K562 (cell line): ENCODE measurements around the gene NRN1. TPM values are rescaled to one million over a fixed set of nuclear protein-coding genes. Genes with fewer than 3 reads are reported as not detected.

ENCODE experiments used
- ADNP ChIP-seq: fragments of 200-800 bp; sonication (Bioruptor generic); IDR thresholded peaks from 2 replicates; pipeline ENCODE4 v1.6.1; 2016; ENCODE audit warnings: missing genetic modification characterization, missing compliant biosample characterization
- ATF1 ChIP-seq, 2 experiments: fragments of 450-650 bp in 1 of 2; IDR thresholded peaks; 2 replicates each; pipeline ENCODE4 v1.6.1; 2016; ENCODE audit warnings: missing compliant biosample characterization in 1 of 2, missing genetic modification characterization in 1 of 2
- CBX2 ChIP-seq: fragments of 200-600 bp; sonication (generic); IDR thresholded peaks from one replicate; pipeline ENCODE4 v1.6.1; 2012; ENCODE audit warnings: mild to moderate bottlenecking, low read length, inconsistent platforms; ENCODE audit not compliant: insufficient read depth, poor library complexity, severe bottlenecking
- CTCFL ChIP-seq: IDR thresholded peaks from 2 replicates; pipeline ENCODE4 v1.6.1; 2011; ENCODE audit warnings: borderline replicate concordance, low read depth, mild to moderate bottlenecking, moderate library complexity, low read length; ENCODE audit not compliant: insufficient read depth, poor library complexity, severe bottlenecking
- GABPA ChIP-seq: fragments of 200-800 bp; sonication (Bioruptor generic); conservative IDR thresholded peaks from 2 replicates; pipeline ENCODE4 v1.6.1; 2016; ENCODE audit warnings: low read depth, missing genetic modification characterization, missing compliant biosample characterization
- GMEB1 ChIP-seq: fragments of 250-450 bp; sonication (Bioruptor Pico); IDR thresholded peaks from 2 replicates; pipeline ENCODE4 v1.4.0; 2020; ENCODE audit warnings: mild to moderate bottlenecking
- JUND ChIP-seq, 2 experiments: IDR thresholded peaks; 2 replicates in 1 of 2; 3 replicates in 1 of 2; pipeline ENCODE4 v1.6.1; 2011; ENCODE audit warnings: borderline replicate concordance in 2 of 2, low read depth in 2 of 2, low read length in 2 of 2, improper control_type of control experiment in 1 of 2, missing biosample characterization in 1 of 2, missing genetic modification characterization in 1 of 2, missing genetic modification reagents in 1 of 2
- KLF10 ChIP-seq: fragments of 250-450 bp; sonication (Bioruptor Pico); IDR thresholded peaks from 2 replicates; pipeline ENCODE4 v1.6.1; 2021; ENCODE audit warnings: matching md5 sums
- KLF13 ChIP-seq: fragments of 450-650 bp; IDR thresholded peaks from 2 replicates; pipeline ENCODE4 v1.6.1; 2016; ENCODE audit warnings: missing genetic modification characterization, low read depth, mild to moderate bottlenecking, missing compliant biosample characterization, moderate library complexity, borderline replicate concordance
- MCM7 ChIP-seq, 2 experiments: fragments of 450-650 bp; IDR thresholded peaks; 2 replicates each; pipeline ENCODE4 v1.6.1; 2016 to 2018
- NCOA4 ChIP-seq: fragments of 450-650 bp; IDR thresholded peaks from 2 replicates; pipeline ENCODE4 v1.6.1; 2018; ENCODE audit warnings: mild to moderate bottlenecking; ENCODE audit not compliant: partially characterized antibody
- PCBP1 ChIP-seq: fragments of 200-400 bp; formaldehyde crosslinking; IDR thresholded peaks from 2 replicates; pipeline ENCODE4 v1.6.1; 2018; ENCODE audit warnings: mild to moderate bottlenecking, low read depth, low read length; ENCODE audit not compliant: poor library complexity, severe bottlenecking
- PTRF ChIP-seq: fragments of 450-650 bp; IDR thresholded peaks from 2 replicates; pipeline ENCODE4 v1.6.1; 2016; ENCODE audit warnings: mild to moderate bottlenecking, missing genetic modification characterization, missing compliant biosample characterization
- SNAPC5 ChIP-seq: fragments of 250-450 bp; sonication (Bioruptor Pico); IDR thresholded peaks from 2 replicates; pipeline ENCODE4 v1.8.0; 2021; ENCODE audit warnings: moderate library complexity, mild to moderate bottlenecking, inconsistent platforms
- SREBF1 ChIP-seq: fragments of 150-350 bp; IDR thresholded peaks from 2 replicates; pipeline ENCODE4 v1.6.1; 2014; ENCODE audit warnings: antibody characterized with exemption, low read depth, low read length, borderline replicate concordance
- STAT6 ChIP-seq: sonication (generic); formaldehyde crosslinking; IDR thresholded peaks from 2 replicates; pipeline ENCODE4 v1.8.1; 2023; ENCODE audit warnings: mild to moderate bottlenecking, missing genetic modification reagents
- TBP ChIP-seq: optimal IDR thresholded peaks from 2 replicates; pipeline ENCODE3; 2011; ENCODE audit warnings: low read depth, low read length, improper control_type of control experiment
- TCF3 ChIP-seq: sonication (generic); formaldehyde crosslinking; IDR thresholded peaks from 2 replicates; pipeline ENCODE4 v1.4.0; 2020; ENCODE audit warnings: mild to moderate bottlenecking, missing genetic modification reagents
- ZNF12 ChIP-seq: sonication (generic); formaldehyde crosslinking; IDR thresholded peaks from 2 replicates; pipeline ENCODE4 v1.4.0; 2020; ENCODE audit warnings: mild to moderate bottlenecking, missing genetic modification reagents
- polyA plus RNA-seq, 8 experiments: library from polyadenylated mRNA; depleted of rRNA in 4 of 8; stranded (reverse) in 5 of 8; unstranded in 3 of 8; fragments of >200 nt; fragmentation: Nextera tagmentation in 2 of 8; fragmentation: Illumina TruSeq in 1 of 8; extraction: Ambion mirVana in 2 of 8; extraction: Trizol in 1 of 8; gene quantifications; 2 replicates each; pipeline versions ENCODE4 v1.2.1 to v1.2.3, GENCODE V29; 2011 to 2014; ENCODE audit warnings: inconsistent platforms in 1 of 8, missing spikeins in 1 of 8
- total RNA-seq, 7 experiments: library from RNA; depleted of rRNA in 6 of 7; stranded (reverse); fragments of >200 nt in 6 of 7; fragmentation: Illumina TruSeq in 2 of 7; extraction: Trizol in 2 of 7; gene quantifications; 2 replicates each; pipeline versions ENCODE4 v1.2.1 to v1.2.3, GENCODE V29; 2011 to 2021; ENCODE audit warnings: low replicate concordance in 1 of 7

The NRN1 gene
- total and polyA plus RNA-seq, 9 of the 15 experiments (the other 6 are each of a cell fraction or from before 2014, with no cell fraction given): not detected

GRCh38 chr6:6008648-6009421, 2.1 kb upstream of the NRN1 start (continued):
- TF ChIP-seq TBP (no peak), ATF1 (CRISPR knock-in tag; IDR thresholded peaks at IDR 0.05) (no peak), ATF1 (tag; IDR thresholded peaks at IDR 0.05) (peak; percentile 63), PTRF (tag) (no peak), CBX2 (no peak), GABPA (tag) (peak; percentile 87), KLF10 (CRISPR knock-in tag) (no peak), GMEB1 (CRISPR knock-in tag) (no peak), ADNP (no peak), CTCFL (no peak), KLF13 (tag) (no peak), MCM7 (IDR thresholded peaks at IDR 0.05) (no peak), SNAPC5 (CRISPR knock-in tag) (no peak), ZNF12 (CRISPR knock-in tag) (no peak), NCOA4 (no peak), TCF3 (CRISPR knock-in tag) (no peak), PCBP1 (peak; percentile 51), JUND (IDR thresholded peaks at IDR 0.05; ENCODE audit: borderline replicate concordance, low read depth, low read length) (peak; percentile 71), JUND (tag; IDR thresholded peaks at IDR 0.05; ENCODE audit: borderline replicate concordance, low read depth, low read length) (peak; percentile 62; the same call in 1 of the 3 replicates), STAT6 (CRISPR knock-in tag) (no peak), SREBF1 (no peak)
